Measurements from ENCODE around the gene TSPAN32. TPM values are rescaled to one million over a fixed set of nuclear protein-coding genes. Genes with fewer than 3 reads are reported as not detected.
"Not testable (repeated sequence)": the region's sequence is repeated elsewhere in the genome, so short reads cannot be mapped to it uniquely, and the experiment has no call there.

Gene TSPAN32
- total RNA-seq, 2 donors from 2014 or later, result 0.40 to 0.62 TPM

DNA sequence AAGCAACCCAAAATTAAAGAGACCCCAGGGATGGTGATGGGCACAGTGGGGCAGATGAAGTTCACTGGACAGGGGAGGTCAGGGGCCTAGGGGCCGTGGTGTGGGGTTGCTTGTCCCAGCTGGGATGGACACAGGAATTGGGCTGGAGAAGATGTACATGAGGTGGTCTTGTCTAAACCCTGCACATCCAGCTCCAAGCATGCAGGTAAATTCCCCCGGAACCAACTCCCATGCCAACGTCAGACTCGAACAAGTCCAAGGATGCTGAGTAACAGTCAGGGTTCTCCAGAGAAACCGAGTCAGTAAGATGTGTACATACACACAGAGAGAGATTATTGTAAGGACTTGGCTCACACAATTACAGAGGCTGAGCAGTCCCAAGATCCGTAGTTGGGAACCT is 28.9 kb downstream of the TSPAN32 start:
- no peak overlapping the region for H3K9ac ChIP-seq (ENCODE audit: low read depth in 2 of 2, low read length in 2 of 2)
- H3K9me3 ChIP-seq, result no peaks in the 10 kb centered on the region
- no peaks in the 10 kb centered on the region for H3K27me3 ChIP-seq
- no peak for DNase-seq
- H3K4me3 ChIP-seq, result no peak overlapping the region
- TF ChIP-seq, protein P1, sequence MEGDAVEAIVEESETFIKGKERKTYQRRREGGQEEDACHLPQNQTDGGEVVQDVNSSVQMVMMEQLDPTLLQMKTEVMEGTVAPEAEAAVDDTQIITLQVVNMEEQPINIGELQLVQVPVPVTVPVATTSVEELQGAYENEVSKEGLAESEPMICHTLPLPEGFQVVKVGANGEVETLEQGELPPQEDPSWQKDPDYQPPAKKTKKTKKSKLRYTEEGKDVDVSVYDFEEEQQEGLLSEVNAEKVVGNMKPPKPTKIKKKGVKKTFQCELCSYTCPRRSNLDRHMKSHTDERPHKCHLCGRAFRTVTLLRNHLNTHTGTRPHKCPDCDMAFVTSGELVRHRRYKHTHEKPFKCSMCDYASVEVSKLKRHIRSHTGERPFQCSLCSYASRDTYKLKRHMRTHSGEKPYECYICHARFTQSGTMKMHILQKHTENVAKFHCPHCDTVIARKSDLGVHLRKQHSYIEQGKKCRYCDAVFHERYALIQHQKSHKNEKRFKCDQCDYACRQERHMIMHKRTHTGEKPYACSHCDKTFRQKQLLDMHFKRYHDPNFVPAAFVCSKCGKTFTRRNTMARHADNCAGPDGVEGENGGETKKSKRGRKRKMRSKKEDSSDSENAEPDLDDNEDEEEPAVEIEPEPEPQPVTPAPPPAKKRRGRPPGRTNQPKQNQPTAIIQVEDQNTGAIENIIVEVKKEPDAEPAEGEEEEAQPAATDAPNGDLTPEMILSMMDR (IDR thresholded peaks at IDR 0.05), result no peak
- intact Hi-C loops (cut with DNase I), result no loop called here
- no peaks in the 10 kb centered on the region for H3K36me3 ChIP-seq
- H3K4me1 ChIP-seq, result no peaks in the 10 kb centered on the region
- H3K27ac ChIP-seq, result no peak overlapping the region

DNA sequence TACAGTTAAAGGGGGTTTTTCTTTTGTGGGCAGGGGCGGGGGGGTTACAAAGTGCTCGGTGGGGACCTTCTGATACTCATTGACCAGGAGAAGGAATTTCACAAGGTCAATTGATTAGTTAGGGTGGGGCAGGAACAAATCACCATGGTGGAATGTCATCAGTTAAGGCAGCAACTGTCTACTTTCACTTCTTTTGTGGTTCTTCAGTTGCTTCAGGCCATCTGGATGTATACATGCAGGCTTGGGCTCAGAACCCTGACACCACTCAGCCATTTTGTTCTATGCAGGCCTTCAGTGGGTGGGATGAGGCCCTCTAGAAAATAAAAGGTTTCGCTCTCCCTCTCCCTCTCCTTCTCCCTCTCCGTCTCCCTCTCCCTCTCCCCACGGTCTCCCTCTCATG is 29.6 kb downstream of the TSPAN32 start:
- no peaks in the 10 kb centered on the region for H3K36me3 ChIP-seq
- H3K27me3 ChIP-seq, result no peaks in the 10 kb centered on the region
- no peaks in the 10 kb centered on the region for H3K4me1 ChIP-seq
- no peak overlapping the region for H3K9ac ChIP-seq (ENCODE audit: low read depth in 2 of 2, low read length in 2 of 2)
- H3K27ac ChIP-seq, result no peak overlapping the region
- H3K9me3 ChIP-seq, result no peaks in the 10 kb centered on the region
- no peak overlapping the region for H3K4me3 ChIP-seq
- DNase-seq, result no peak
- intact Hi-C loops (cut with DNase I), result no loop called here
- TF ChIP-seq, protein P1 (IDR thresholded peaks at IDR 0.05), result no peak

DNA sequence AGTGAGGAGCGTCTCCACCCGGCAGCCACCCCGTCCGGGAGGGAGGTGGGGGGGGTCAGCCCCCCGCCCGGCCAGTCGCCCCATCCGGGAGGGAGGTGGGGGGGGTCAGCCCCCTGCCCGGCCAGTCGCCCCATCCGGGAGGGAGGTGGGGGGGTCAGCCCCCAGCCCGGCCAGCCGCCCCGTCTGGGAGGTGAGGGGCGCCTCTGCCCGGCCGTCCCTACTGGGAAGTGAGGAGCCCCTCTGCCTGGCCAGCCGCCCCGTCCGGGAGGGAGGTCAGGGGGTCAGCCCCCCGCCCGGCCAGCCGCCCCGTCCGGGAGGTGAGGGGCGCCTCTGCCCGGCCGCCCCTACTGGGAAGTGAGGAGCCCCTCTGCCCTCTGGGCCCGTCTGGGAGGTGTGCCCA is 30.8 kb downstream of the TSPAN32 start:
- H3K4me1 ChIP-seq; H3K4me3 ChIP-seq; intact Hi-C loops (cut with DNase I); H3K27me3 ChIP-seq; DNase-seq; H3K27ac ChIP-seq; H3K9ac ChIP-seq (ENCODE audit: low read depth in 2 of 2, low read length in 2 of 2); H3K36me3 ChIP-seq; H3K9me3 ChIP-seq: not testable (repeated sequence)

DNA sequence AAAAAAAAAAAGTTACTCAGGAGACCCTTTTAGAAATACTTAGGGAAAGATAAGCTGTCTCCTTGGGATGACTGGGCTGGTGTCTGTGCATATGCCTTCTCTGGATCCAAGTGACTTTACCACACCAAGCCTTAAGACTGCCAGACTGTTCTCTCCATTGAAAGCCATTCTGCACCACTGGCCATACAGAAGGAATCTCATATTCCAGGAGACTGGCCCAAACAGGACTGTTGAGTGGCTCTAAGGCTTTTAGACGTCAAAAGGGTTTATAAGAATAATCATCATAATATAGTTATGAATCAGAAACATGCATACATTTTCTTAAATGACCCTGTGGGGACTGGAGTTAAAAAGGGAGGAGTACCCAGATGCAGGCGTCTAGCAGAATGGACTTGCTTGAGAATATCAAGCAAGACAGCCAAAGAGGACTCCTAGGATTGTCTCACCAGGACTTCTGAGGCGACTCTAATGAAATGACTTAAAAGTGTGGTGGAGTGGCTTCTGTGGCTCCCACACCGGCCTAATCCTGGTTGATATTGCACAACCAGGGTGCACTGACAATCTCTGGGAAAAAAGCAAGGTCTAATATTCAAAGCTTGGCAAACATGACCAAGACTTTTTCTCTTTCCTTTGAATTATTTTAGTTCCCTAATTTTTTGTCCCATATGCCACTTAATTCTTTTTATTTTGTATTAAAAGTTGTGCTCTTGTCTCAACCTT is 31.8 kb downstream of the TSPAN32 start:
- H3K36me3 ChIP-seq; H3K4me3 ChIP-seq; H3K4me1 ChIP-seq; DNase-seq; H3K27me3 ChIP-seq; intact Hi-C loops (cut with DNase I); H3K9ac ChIP-seq (ENCODE audit: low read depth in 2 of 2, low read length in 2 of 2); H3K9me3 ChIP-seq; H3K27ac ChIP-seq: not testable (repeated sequence)

DNA sequence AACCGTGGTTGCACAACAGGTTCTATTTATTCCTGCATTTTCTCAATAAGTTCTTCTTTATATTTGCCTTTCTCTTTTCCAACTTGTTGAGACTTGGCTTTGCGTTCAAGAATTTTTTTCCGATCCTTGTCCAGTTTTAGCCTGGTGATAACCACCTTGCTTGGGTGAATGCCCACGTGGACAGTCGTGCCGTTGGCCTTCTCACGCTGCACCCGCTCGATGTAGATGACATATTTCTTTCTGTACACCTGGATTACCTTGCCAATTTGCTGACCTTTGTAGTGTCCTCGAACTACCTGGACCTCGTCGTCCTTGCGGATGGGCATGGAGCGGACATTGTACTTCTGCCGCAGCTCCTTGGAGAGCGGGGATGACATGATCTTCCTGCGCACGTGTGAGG is 33.5 kb downstream of the TSPAN32 start:
- H3K27ac ChIP-seq; H3K9me3 ChIP-seq; H3K4me1 ChIP-seq; DNase-seq; H3K27me3 ChIP-seq; H3K36me3 ChIP-seq; intact Hi-C loops (cut with DNase I); H3K9ac ChIP-seq (ENCODE audit: low read depth in 2 of 2, low read length in 2 of 2); H3K4me3 ChIP-seq: not testable (repeated sequence)

DNA sequence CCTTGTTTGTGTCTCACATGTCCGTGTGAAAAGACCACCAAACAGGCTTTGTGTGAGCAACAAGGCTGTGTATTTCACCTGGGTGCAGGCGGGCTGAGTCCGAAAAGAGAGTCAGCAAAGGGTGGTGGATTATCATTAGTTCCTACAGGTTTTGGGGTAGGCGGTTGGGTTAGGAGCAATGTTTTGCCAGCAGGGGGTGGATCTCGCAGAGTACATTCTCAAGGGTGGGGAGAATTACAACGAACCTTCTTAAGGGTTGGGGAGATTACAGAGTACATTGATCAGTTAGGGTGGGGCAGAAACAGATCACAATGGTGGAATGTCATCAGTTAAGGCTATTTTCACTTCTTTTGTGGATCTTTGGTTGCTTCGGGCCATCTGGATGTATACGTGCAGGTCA is 36.9 kb downstream of the TSPAN32 start:
- H3K9me3 ChIP-seq; H3K4me3 ChIP-seq; H3K27ac ChIP-seq; H3K36me3 ChIP-seq; H3K4me1 ChIP-seq; intact Hi-C loops (cut with DNase I); DNase-seq; H3K9ac ChIP-seq (ENCODE audit: low read depth in 2 of 2, low read length in 2 of 2); H3K27me3 ChIP-seq: not testable (repeated sequence)

DNA sequence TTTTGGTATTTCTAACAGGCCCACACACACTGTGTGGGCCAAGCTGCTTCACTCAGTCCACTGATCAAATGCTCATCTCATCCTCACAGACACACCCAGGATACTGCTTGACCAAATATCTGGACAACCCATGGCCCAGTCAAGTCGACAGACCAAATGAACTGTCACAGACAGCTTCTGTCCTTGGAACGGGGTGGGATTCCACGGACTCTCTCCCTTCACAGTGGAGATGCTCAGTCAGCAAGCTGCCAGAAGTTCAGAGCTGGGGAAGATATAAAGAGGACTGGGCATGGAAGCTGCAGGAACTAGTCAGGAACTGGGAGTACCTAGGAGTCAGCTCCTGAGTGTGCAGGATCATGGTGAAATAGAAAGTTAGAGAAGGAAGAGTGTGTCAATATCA is 40.7 kb downstream of the TSPAN32 start:
- Histone ChIP-seq H3K4me1 (no peaks in the 10 kb centered on the region), H3K36me3 (no peaks in the 10 kb centered on the region), H3K9me3 (no peaks in the 10 kb centered on the region), H3K4me3 (no peak overlapping the region), H3K27ac (no peak overlapping the region), H3K27me3 (no peaks in the 10 kb centered on the region), H3K9ac (ENCODE audit: low read depth in 2 of 2, low read length in 2 of 2) (no peak overlapping the region)
- TF ChIP-seq, protein P1 (IDR thresholded peaks at IDR 0.05), result no peak
- DNase-seq, result no peak
- intact Hi-C loops (cut with DNase I), result no loop called here
